Measurements from ENCODE around the gene OR13J1. TPM values are rescaled to one million over a fixed set of nuclear protein-coding genes. Genes with fewer than 3 reads are reported as not detected.
"Not testable (repeated sequence)": the region's sequence is repeated elsewhere in the genome, so short reads cannot be mapped to it uniquely, and the experiment has no call there.

OR13J1 gene
- total and polyA plus RNA-seq, 4 donors, result not detected

- DNase-seq (ENCODE audit: low spot score), result no peak
- Histone ChIP-seq H3K9ac (ENCODE audit: low read depth in 1 of 2, low read length in 2 of 2) (no peak overlapping the region), H3K9me3 (ENCODE audit: control insufficient read depth in 4 of 4, low read length in 3 of 4) (no peaks in the 10 kb centered on the region), H3K4me1 (ENCODE audit: control insufficient read depth in 4 of 4, insufficient read depth in 4 of 4, low read length in 3 of 4) (no peaks in the 10 kb centered on the region), H3K27me3 (ENCODE audit: control insufficient read depth in 4 of 4, insufficient read depth in 4 of 4, low read length in 3 of 4) (no peaks in the 10 kb centered on the region), H3K27ac (ENCODE audit: low read depth in 1 of 2, low read length in 2 of 2) (no peak overlapping the region), H3K36me3 (ENCODE audit: control insufficient read depth in 4 of 4, insufficient read depth in 3 of 4, low read depth in 1 of 4, low read length in 3 of 4) (no peaks in the 10 kb centered on the region), H3K4me3 (ENCODE audit: low read depth in 1 of 3, low read length in 3 of 3) (no peak overlapping the region)
- 66% methylated on average over 2 of the region's 2 CpGs for WGBS
- TF ChIP-seq CTCF (IDR thresholded peaks at IDR 0.05; ENCODE audit: low read depth, low read length, missing input control) (no peak), JUND (IDR thresholded peaks at IDR 0.05) (no peak), EGR1 (IDR thresholded peaks at IDR 0.05; ENCODE audit: low read depth in 2 of 2) (no peak)
Observed at GRCh38 chr9:35899021-35899420, 28.8 kb upstream of the OR13J1 start.

GRCh38 chr9:35898337-35898736, 28.1 kb upstream of the OR13J1 start:
- no peaks in the 10 kb centered on the region for H3K36me3 ChIP-seq (ENCODE audit: control insufficient read depth in 4 of 4, insufficient read depth in 3 of 4, low read depth in 1 of 4, low read length in 3 of 4)
- TF ChIP-seq HNF4G (IDR thresholded peaks at IDR 0.05) (no peak), CTCF (IDR thresholded peaks at IDR 0.05; ENCODE audit: low read depth, low read length, missing input control) (no peak), ATF3 (IDR thresholded peaks at IDR 0.05) (no peak), ZBTB33 (IDR thresholded peaks at IDR 0.05) (no peak), FOXA1 (IDR thresholded peaks at IDR 0.05) (no peak), MAX (IDR thresholded peaks at IDR 0.05) (no peak), RXRA (IDR thresholded peaks at IDR 0.05) (no peak), YY1 (IDR thresholded peaks at IDR 0.05) (no peak)
- H3K27me3 ChIP-seq (ENCODE audit: control insufficient read depth in 4 of 4, insufficient read depth in 4 of 4, low read length in 3 of 4), result no peaks in the 10 kb centered on the region
- no peak overlapping the region for H3K27ac ChIP-seq (ENCODE audit: low read depth in 1 of 2, low read length in 2 of 2)
- no peaks in the 10 kb centered on the region for H3K9me3 ChIP-seq (ENCODE audit: control insufficient read depth in 4 of 4, low read length in 3 of 4)
- no peak for DNase-seq (ENCODE audit: low spot score)
- no peak overlapping the region for H3K9ac ChIP-seq (ENCODE audit: low read depth in 1 of 2, low read length in 2 of 2)
- no peaks in the 10 kb centered on the region for H3K4me1 ChIP-seq (ENCODE audit: control insufficient read depth in 4 of 4, insufficient read depth in 4 of 4, low read length in 3 of 4)
- H3K4me3 ChIP-seq (ENCODE audit: low read depth in 1 of 3, low read length in 3 of 3), result no peak overlapping the region

GRCh38 chr9:35897376-35898099, 27.3 kb upstream of the OR13J1 start:
- not testable (repeated sequence) for H3K9me3 ChIP-seq (ENCODE audit: control insufficient read depth in 4 of 4, low read length in 3 of 4); H3K4me3 ChIP-seq (ENCODE audit: low read depth in 1 of 3, low read length in 3 of 3); H3K36me3 ChIP-seq (ENCODE audit: control insufficient read depth in 4 of 4, insufficient read depth in 3 of 4, low read depth in 1 of 4, low read length in 3 of 4); DNase-seq (ENCODE audit: low spot score); H3K4me1 ChIP-seq (ENCODE audit: control insufficient read depth in 4 of 4, insufficient read depth in 4 of 4, low read length in 3 of 4); H3K27ac ChIP-seq (ENCODE audit: low read depth in 1 of 2, low read length in 2 of 2); H3K9ac ChIP-seq (ENCODE audit: low read depth in 1 of 2, low read length in 2 of 2); H3K27me3 ChIP-seq (ENCODE audit: control insufficient read depth in 4 of 4, insufficient read depth in 4 of 4, low read length in 3 of 4)
- 95% methylated on average over 7 of the region's 7 CpGs for WGBS
